K562 (cell line): ENCODE data around the gene CBX8. TPM values are rescaled to one million over a fixed set of nuclear protein-coding genes. Genes with fewer than 3 reads are reported as not detected.

Experiments used
- CCNT2 ChIP-seq: IDR thresholded peaks from 2 replicates; pipeline ENCODE4 v1.6.1; 2011; ENCODE audit warnings: borderline replicate concordance, low read depth, mild to moderate bottlenecking, moderate library complexity, mixed read lengths, low read length; ENCODE audit not compliant: insufficient read length; ENCODE audit errors: extremely low read depth
- CEBPB ChIP-seq: fragments of 450-650 bp; IDR thresholded peaks from 2 replicates; pipeline ENCODE4 v1.6.1; 2016; ENCODE audit warnings: missing genetic modification characterization, missing compliant biosample characterization
- CREM ChIP-seq: IDR thresholded peaks from 2 replicates; pipeline ENCODE4 v1.6.1; 2014; ENCODE audit warnings: antibody characterized with exemption, low read depth
- ELF1 ChIP-seq: fragments of 200-800 bp; sonication (Bioruptor generic); IDR thresholded peaks from 2 replicates; pipeline ENCODE4 v1.6.1; 2016; ENCODE audit warnings: missing genetic modification characterization, missing compliant biosample characterization
- HEY1 ChIP-seq: fragments of 250-450 bp; sonication (Bioruptor Pico); IDR thresholded peaks from 2 replicates; pipeline ENCODE4 v1.5.0; 2020; ENCODE audit warnings: mild to moderate bottlenecking, moderate library complexity, borderline replicate concordance
- IRF2 ChIP-seq: sonication (generic); formaldehyde crosslinking; IDR thresholded peaks from 2 replicates; pipeline ENCODE4 v1.8.1; 2022; ENCODE audit warnings: mild to moderate bottlenecking, missing genetic modification reagents
- POLR2AphosphoS2 ChIP-seq: IDR thresholded peaks from 2 replicates; pipeline ENCODE4 v1.6.1; 2012; ENCODE audit warnings: low read length, improper control_type of control experiment
- PURB ChIP-seq: sonication (generic); formaldehyde crosslinking; IDR thresholded peaks from 2 replicates; pipeline ENCODE4 v1.9.0; 2021; ENCODE audit warnings: low read depth, mild to moderate bottlenecking, missing genetic modification reagents
- RAD21 ChIP-seq, 2 experiments: fragments of 250-450 bp in 1 of 2; fragments of 450-650 bp in 1 of 2; sonication (Bioruptor Pico) in 1 of 2; formaldehyde crosslinking in 1 of 2; IDR thresholded peaks in 1 of 2; conservative IDR thresholded peaks in 1 of 2; 2 replicates each; pipeline versions ENCODE4 v1.4.0 to v1.8.0; 2020 to 2022; ENCODE audit warnings: mild to moderate bottlenecking in 2 of 2, moderate library complexity in 1 of 2
- THAP12 ChIP-seq: fragments of 250-450 bp; sonication (Bioruptor Pico); IDR thresholded peaks from 2 replicates; pipeline ENCODE4 v1.9.0; 2021; ENCODE audit warnings: mild to moderate bottlenecking, inconsistent platforms
- ZBTB17 ChIP-seq: fragments of 450-650 bp; formaldehyde crosslinking; IDR thresholded peaks from 2 replicates; pipeline ENCODE4 v1.4.0; 2020; ENCODE audit warnings: mild to moderate bottlenecking
- ZBTB2 ChIP-seq: fragments of 450-650 bp; IDR thresholded peaks from 2 replicates; pipeline ENCODE4 v1.6.1; 2016; ENCODE audit warnings: antibody characterized with exemption
- ZNF124 ChIP-seq: sonication (generic); formaldehyde crosslinking; IDR thresholded peaks from 2 replicates; pipeline ENCODE4 v1.8.1; 2022; ENCODE audit warnings: missing genetic modification reagents
- ZNF318 ChIP-seq, 2 experiments: fragments of 450-650 bp; IDR thresholded peaks; 2 replicates each; pipeline ENCODE4 v1.6.1; 2016; ENCODE audit warnings: mild to moderate bottlenecking in 2 of 2, borderline replicate concordance in 1 of 2, low read depth in 1 of 2, moderate library complexity in 1 of 2
- polyA plus RNA-seq, 8 experiments: library from polyadenylated mRNA; depleted of rRNA in 4 of 8; stranded (reverse) in 5 of 8; unstranded in 3 of 8; fragments of >200 nt; fragmentation: Nextera tagmentation in 2 of 8; fragmentation: Illumina TruSeq in 1 of 8; extraction: Ambion mirVana in 2 of 8; extraction: Trizol in 1 of 8; gene quantifications; 2 replicates each; pipeline versions ENCODE4 v1.2.1 to v1.2.3, GENCODE V29; 2011 to 2014; ENCODE audit warnings: inconsistent platforms in 1 of 8, missing spikeins in 1 of 8
- total RNA-seq, 7 experiments: library from RNA; depleted of rRNA in 6 of 7; stranded (reverse); fragments of >200 nt in 6 of 7; fragmentation: Illumina TruSeq in 2 of 7; extraction: Trizol in 2 of 7; gene quantifications; 2 replicates each; pipeline versions ENCODE4 v1.2.1 to v1.2.3, GENCODE V29; 2011 to 2021; ENCODE audit warnings: low replicate concordance in 1 of 7

The CBX8 gene
- total and polyA plus RNA-seq, 9 of the 15 experiments (the other 6 are each of a cell fraction or from before 2014, with no cell fraction given) = 0.08 to 11.9 (median 2.6) TPM

- TF ChIP-seq ZNF318 (IDR thresholded peaks at IDR 0.05; ENCODE audit: borderline replicate concordance in 1 of 2, low read depth in 1 of 2) (no peak), CCNT2 (peak; percentile 86), ZBTB2 (no peak), ZNF124 (CRISPR knock-in tag) (peak; percentile 40; the same call in 1 of the 2 replicates), POLR2AphosphoS2 (no peak), CREM (peak; percentile 88), CEBPB (tag) (peak; percentile 99), ZBTB17 (CRISPR knock-in tag) (peak; percentile 76; the same call in 1 of the 2 replicates), PURB (CRISPR knock-in tag) (no peak), HEY1 (CRISPR knock-in tag) (no peak), ELF1 (peak; percentile 74), RAD21 (CRISPR knock-in tag; conservative IDR thresholded peaks at IDR 0.05 in 1 of 2, IDR thresholded peaks at IDR 0.05 in 1 of 2) (peak; percentile 78 to 79), IRF2 (CRISPR knock-in tag) (no peak), THAP12 (CRISPR knock-in tag) (peak; percentile 84)
Observed at GRCh38 chr17:79839356-79840268, 42.7 kb upstream of the CBX8 start, which contains the start of gene CBX4 (continued).
